ENCODE measurements around the gene SLC25A38.

SLC25A38 gene

DNA sequence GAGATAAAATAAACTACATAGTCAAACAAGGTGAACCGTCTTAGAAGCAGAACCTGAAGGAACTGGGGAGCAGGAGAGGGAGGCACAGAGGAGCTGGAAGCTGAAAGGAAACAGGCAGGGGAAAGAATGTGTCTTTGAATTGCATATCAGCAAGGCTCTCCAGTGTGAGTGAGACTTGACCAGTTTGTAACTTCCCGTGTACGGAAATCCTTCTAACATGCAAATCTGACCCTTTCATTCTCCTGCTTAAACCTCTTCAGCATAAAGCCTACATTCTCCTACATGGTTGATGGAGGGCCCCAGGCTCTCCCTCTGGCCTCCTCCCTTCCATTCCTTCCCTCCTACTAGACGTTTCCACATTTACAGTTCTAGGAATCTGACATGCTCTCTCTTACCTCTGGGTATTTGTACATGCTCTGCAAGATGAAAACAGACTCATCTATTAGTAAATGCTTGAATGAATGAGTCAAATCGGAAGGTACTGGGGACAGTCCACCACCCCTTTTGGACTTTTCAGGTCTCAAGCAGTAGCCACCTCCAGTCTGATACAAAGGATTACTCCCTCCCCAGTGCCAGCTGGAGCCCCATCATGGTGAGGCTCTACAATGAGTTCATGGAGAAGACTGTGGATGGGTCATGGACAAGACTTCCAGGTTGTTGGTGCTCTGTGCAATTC lies 6.1 kb upstream of the SLC25A38 start:
- no peak for DNase-seq (ENCODE audit: low spot score)

- peak; percentile 59 for DNase-seq (ENCODE audit: low spot score)
Measured at GRCh38 chr3:39378088-39378487, 5.1 kb upstream of the SLC25A38 start.

DNA sequence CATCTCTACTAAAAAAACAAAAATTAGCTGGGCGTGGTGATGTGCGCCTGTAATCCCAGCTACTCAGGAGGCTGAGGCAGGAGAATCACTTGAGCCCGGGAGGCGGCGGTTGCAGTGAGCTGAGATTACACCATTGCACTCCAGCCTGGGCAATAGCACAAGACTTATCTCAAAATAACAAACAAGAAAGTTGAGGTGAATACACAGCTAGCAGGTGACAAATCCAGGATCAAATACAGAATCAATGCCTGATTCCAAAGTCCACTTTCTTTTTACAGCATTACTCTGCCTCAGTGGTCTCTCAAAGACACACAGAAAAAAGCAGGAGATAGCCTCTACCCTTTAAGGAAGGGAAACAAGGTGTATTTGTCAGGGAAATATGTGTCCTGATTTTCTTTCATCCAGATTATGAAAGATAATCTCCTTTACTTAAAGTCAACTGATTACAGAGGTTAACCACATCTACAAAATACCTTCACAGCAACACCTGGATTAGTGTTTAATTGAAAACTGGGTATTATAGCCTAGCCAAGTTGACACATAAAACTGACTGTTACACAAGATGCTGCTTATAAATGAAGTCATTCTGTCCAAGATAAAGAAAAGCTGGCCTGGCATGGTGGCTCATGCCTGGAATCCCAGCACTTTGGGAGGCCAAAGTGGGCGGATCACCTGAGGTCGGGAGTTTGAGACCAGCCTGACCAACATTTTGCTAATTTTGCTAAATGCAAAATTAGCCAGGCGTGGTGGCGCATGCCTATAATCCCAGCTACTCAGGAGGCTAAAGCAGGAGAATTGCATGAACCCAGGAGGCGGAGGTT lies 4.0 kb upstream of the SLC25A38 start:
- no peak for DNase-seq (ENCODE audit: low spot score)

GRCh38 chr3:39379778-39380155 lies 3.4 kb upstream of the SLC25A38 start:
- no peak for DNase-seq (ENCODE audit: low spot score)

DNA sequence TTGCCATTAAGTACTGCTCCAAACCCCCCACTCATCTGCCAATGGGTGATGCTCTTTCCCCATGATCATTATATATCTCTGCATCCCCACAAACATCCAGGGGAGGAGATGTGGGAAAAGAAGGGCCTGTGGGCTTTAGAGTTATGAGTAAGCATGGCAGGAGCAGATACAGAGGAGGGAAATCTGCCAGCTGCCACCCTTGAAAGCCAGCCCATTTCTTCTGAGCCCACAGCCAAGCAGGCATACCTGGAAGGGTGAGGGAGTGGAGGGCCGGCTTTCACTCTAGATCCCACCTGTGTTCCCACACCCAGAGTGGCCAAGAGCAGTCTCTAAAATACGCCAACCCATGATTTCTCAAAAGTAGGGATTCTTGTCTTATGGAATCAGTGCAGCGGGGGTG lies 1.7 kb upstream of the SLC25A38 start:
- DNase-seq (ENCODE audit: low spot score) = no peak

DNA sequence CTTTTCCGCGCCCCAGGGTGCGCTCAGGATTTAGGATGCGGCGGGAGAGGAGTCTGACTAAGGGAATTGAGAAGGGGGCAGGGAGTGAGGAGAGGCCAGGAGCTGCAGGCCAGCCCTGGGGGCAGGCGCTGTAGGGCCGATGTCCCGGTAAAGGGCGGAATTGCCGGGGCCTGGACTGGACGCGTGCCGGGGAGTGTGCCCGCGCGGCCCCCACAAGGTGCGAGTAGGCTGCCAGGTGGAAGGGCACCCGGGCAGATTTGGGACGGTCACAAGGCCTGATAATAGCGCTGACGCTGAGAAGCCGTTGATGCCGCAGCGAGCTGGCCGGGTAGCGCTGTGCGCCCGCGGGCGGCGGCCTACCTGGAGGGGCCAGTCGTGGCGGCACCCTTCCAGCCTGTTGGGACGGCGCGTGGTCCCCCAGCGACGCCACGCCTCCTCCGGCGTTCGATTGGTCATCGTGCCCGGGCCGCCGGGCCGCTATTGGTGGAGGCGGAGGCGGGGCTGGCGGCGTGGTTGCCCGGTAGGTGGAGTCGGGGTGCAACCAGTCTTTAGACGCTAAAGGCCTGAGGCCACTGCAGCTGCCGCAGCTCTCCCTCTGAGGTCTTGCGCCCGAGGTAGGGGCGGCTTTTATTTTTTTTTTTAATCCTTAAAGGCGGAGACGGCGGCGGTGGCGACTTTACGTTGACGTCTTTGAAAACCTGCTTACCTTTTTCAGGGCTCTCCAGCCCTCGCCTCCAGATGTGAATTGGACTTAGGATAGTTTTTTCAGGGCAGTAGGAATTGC lies 903 bp downstream of the SLC25A38 start:
- DNase-seq (ENCODE audit: low spot score) = peak; percentile 93

DNA sequence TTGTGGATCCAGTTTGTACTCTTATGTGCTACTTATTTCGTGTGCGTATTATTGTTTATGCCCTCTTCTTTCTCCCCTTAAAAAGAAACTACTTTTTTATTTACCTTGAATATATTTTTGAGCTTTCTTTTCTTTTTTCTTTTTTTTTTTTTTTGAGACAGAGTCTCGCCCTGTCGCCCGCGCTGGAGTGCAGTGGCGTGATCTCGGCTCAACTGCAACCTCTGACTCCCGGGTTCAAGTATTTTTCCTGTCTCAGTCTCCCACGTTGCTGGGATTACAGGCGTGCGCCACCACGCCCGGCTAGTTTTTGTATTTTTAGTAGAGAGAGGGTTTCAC lies 1.5 kb downstream of the SLC25A38 start:
- DNase-seq (ENCODE audit: low spot score) = no peak

- DNase-seq (ENCODE audit: low spot score) = no peak
Measured at GRCh38 chr3:39385456-39386090, 2.4 kb downstream of the SLC25A38 start.

DNA sequence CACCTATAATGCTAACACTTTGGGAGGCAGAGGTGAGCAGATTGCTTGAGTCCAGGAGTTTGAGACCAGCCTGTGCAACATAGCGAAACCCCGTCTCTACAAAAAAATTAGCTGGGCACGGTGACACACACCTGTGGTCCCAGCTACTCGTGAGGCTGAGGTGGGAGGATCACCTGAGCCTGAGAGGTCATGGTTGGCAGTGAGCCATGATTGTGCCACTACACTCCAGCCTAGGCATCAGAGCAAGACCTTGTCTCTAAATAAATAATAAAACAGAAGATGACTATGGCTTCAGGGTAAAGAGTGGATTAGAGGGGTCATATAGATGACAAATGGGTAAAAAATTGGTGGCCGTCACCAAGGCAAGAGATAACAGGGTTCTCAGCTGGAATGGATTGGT lies 3.1 kb downstream of the SLC25A38 start:
- no peak for DNase-seq (ENCODE audit: low spot score)

DNA sequence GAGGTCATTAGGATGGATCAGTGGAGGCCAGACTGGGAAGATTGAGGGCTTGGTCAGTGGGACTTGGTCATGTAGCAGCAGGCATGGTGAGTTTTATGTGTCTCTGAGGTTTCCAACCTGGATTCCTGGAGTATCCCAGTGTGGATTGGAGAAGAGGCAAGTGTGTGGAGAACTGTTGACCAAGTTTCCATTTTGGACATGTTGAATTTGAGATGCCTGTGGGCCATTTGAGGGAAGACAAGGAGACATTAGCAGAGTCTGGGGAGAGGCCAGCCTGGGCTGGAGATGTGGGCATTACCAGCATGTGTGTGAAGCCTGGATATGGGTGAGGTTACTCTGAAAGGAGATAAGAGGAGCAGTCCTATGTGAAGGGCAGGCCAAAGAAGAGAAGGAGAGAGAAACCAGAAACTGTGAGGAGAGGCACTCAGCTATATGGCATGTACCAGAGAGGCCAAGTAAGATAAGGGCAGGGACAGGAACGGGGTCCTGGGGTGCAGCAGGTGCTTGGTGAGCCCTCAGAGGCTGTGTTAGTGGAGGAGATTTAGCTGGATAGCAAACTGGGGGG lies 4.3 kb downstream of the SLC25A38 start:
- DNase-seq (ENCODE audit: low spot score) = no peak

DNA sequence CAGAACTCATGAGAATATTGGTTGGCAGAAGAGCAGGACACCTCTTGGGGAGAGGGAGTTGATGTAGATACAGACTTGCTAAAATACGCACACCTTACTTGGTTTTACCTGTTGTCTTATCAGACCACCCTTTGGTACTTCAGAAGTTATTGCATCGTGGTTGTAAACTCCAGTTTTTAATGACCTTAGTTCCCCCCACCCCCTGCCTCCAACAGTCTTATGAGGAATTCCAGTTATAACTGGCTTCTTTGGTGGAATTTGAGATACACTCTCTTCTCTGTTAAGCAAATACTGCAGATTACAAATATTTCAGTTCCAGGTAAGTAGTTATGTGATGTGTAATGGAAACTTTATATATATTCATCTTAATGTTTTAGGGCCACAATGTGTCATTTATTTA lies 5.0 kb downstream of the SLC25A38 start:
- DNase-seq (ENCODE audit: low spot score) = no peak

DNA sequence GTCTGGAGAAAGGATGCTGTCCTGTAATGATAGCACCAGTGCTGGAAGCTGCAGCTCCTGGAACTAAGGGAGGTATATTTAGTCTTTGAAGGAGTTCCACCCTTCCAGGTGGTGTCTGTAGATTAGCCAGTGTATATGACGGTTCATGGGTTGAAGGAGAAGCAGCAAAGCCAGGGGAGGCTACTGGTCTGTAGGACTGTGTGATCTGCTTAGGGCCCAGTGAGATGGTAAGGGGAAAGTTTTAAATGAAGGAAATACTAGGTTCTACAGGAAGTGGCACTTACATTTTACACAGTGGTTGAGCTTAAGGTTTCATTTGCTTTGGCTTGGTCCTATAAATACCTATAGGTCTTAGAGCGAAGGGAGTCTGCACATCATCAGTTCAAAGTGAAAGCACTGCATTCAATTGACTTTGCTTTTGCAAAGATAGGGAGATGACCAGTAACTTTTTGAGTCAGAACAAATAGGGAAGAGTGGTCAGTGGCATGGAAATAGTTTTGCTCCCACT lies 5.6 kb downstream of the SLC25A38 start:
- no peak for DNase-seq (ENCODE audit: low spot score)

GRCh38 chr3:39390181-39390580 lies 7.0 kb downstream of the SLC25A38 start:
- no peak for DNase-seq (ENCODE audit: low spot score)

- no peak for DNase-seq (ENCODE audit: low spot score)
Measured at GRCh38 chr3:39396690-39397089, 13.5 kb downstream of the SLC25A38 start.

DNA sequence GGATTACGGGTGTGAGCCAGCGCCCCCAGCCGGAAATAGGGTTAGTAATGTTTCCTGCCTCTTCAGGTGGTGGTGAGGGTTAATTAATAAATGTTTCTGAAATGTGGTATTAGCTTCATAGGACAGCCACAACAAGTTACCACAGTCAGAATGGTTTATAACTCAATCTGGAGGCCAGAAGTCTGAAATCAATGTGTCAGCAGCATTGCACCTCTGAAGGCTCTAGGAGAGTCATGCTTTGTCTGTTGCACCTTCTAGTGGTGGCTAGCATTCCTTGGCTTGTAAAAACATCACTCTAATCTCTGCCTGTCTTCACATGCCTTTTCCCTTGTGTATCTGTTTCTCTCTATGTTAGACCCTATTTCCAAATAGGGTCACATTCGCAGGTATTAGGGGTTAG lies 15.5 kb downstream of the SLC25A38 start:
- no peak for DNase-seq (ENCODE audit: low spot score)

DNA sequence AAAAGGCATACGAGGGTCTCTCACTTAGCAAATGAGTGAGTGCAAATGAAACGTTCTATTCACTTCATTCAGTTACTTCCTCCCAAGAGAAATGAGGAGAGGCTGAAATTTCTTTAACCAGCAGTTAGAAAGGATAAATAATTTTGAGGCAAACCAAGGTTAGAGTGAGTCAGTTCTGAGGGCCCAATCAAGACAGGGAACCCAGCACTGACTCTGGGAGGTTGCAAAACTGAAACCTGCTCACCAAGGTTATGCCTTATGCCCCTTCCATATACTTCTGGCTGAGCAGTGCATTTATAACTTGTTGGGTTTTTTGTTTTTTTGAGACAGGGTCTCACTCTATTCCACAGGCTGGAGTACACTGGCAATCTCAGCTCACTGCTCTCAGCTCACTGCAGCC lies 18.8 kb downstream of the SLC25A38 start:
- no peak for DNase-seq (ENCODE audit: low spot score)

GRCh38 chr3:39404943-39405686 lies 21.9 kb downstream of the SLC25A38 start:
- no peak for DNase-seq (ENCODE audit: low spot score)

DNA sequence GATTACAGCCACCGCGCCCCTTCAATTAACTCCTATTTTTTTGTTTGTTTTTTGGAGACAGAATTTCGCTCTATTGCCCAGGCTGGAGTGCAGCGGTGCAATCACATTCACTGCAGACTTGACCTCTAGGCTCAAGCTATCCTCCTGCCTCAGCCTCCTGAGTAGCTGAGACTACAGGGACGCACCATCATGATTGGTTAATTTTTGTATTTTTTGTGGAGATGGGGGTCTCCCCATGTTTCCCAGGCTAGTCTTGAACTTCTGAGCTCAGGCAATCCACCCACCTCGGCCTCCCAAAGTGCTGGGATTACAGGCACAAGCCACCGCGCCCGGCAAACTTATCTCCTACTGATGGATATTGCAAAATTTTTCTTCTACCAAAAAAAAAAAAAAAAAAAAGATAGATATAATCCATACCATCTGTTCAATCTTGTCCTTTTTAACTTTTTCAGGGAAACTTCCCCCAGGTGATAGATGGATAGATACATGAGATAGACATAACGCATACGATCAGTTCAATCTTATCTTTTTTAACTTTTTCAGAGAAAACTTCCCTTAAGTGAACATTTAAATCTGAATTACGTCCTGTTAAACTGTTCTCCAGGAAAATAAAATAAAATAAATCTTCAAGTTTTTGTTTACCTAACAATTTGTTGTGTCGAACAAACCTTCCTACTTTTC lies 22.7 kb downstream of the SLC25A38 start:
- no peak for DNase-seq (ENCODE audit: low spot score)

- peak; percentile 99 for DNase-seq (ENCODE audit: low spot score)
Measured at GRCh38 chr3:39406368-39407258, 23.4 kb downstream of the SLC25A38 start, which contains the start of gene RPSA. TSS of gene RPSA (plus strand) at chr3:39406720. CDS start at chr3:39407654, 934 bp downstream.

DNA sequence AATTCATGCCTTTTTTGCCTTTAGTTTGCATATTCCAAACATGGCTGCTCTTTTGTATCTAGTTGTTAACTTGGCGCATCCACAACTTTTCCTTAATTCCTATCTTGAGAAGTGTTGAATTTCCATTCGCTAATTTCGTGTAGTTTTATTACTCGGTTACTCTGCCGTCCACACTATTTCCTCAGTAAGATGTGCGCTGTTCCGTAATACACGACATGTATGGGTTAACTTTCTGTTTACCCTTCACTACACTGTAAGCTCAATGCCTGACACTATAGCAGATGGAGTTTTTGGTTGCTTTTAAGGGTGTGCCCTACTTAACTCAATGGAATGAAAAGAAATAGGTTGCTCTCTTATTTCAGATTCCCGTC lies 24.1 kb downstream of the SLC25A38 start:
- DNase-seq (ENCODE audit: low spot score) = no peak

Data from cerebellar cortex (tissue), 1 donor.